ENCODE measurements around the gene SMIM3.

DNA sequence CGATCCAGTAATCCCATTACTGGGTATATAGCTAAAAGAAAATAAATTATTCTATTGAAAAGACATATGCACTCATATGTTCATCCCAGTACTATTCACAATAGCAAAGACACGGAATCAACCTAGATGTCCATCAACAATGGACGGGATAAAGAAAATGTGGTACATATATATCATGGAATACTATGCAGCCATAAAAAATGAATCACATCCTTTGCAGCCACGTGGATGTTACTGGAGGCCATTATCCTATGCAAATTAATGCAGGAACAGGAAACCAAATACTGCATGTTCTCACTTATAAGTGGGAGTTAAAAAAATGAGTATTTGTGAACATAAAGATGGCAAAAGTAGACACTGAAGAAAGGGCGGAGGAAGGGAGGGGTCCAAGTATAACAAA is 51.2 kb downstream of the SMIM3 start:
- no peak for TF ChIP-seq GABPA (IDR thresholded peaks at IDR 0.05; ENCODE audit: low read depth)
- TF ChIP-seq, protein P1, sequence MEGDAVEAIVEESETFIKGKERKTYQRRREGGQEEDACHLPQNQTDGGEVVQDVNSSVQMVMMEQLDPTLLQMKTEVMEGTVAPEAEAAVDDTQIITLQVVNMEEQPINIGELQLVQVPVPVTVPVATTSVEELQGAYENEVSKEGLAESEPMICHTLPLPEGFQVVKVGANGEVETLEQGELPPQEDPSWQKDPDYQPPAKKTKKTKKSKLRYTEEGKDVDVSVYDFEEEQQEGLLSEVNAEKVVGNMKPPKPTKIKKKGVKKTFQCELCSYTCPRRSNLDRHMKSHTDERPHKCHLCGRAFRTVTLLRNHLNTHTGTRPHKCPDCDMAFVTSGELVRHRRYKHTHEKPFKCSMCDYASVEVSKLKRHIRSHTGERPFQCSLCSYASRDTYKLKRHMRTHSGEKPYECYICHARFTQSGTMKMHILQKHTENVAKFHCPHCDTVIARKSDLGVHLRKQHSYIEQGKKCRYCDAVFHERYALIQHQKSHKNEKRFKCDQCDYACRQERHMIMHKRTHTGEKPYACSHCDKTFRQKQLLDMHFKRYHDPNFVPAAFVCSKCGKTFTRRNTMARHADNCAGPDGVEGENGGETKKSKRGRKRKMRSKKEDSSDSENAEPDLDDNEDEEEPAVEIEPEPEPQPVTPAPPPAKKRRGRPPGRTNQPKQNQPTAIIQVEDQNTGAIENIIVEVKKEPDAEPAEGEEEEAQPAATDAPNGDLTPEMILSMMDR (IDR thresholded peaks at IDR 0.05 in 2 of 3, conservative IDR thresholded peaks at IDR 0.05 in 1 of 3; ENCODE audit: control insufficient read depth in 2 of 3, extremely low read depth in 1 of 3, insufficient read depth in 1 of 3, low read depth in 3 of 3, low read length in 3 of 3), result no peak

Data from GM12878 (cell line).